Measurements from ENCODE around the gene SENP2. TPM values are rescaled to one million over a fixed set of nuclear protein-coding genes. Genes with fewer than 3 reads are reported as not detected.

SENP2 gene
- total and polyA plus RNA-seq, 9 of the 15 experiments (the other 6 are each of a cell fraction or from before 2014, with no cell fraction given): 11.8 to 67.1 (median 41.1) TPM

GRCh38 chr3:185537369-185537970 is 48.6 kb upstream of the SENP2 start (continued):
- TF ChIP-seq THRB (CRISPR knock-in tag; conservative IDR thresholded peaks at IDR 0.05) (no peak), PURB (CRISPR knock-in tag; IDR thresholded peaks at IDR 0.05; ENCODE audit: low read depth) (no peak), CBFA2T3 (IDR thresholded peaks at IDR 0.05) (peak; percentile 70), EGR1 (conservative IDR thresholded peaks at IDR 0.05) (no peak), TSHZ1 (CRISPR knock-in tag; IDR thresholded peaks at IDR 0.05) (no peak), SMAD4 (CRISPR knock-in tag; conservative IDR thresholded peaks at IDR 0.05) (peak; percentile 62; the same call in 1 of the 2 replicates), HMBOX1 (IDR thresholded peaks at IDR 0.05) (peak; percentile 92), KLF1 (tag; IDR thresholded peaks at IDR 0.05) (no peak), ATF2 (CRISPR knock-in tag; IDR thresholded peaks at IDR 0.05) (no peak), ETV1 (tag; conservative IDR thresholded peaks at IDR 0.05; ENCODE audit: low read depth) (peak; percentile 79), NR0B1 (IDR thresholded peaks at IDR 0.05; ENCODE audit: partially characterized antibody) (no peak), MLLT1 (IDR thresholded peaks at IDR 0.05) (no peak), TRIM24 (IDR thresholded peaks at IDR 0.05) (peak; percentile 64 to 81), TARDBP (IDR thresholded peaks at IDR 0.05) (no peak), BACH1 (tag; IDR thresholded peaks at IDR 0.05) (no peak), YY1 (IDR thresholded peaks at IDR 0.05; ENCODE audit: borderline replicate concordance in 1 of 3, control insufficient read depth in 1 of 3, extremely low read depth in 1 of 3, insufficient read depth in 3 of 3, insufficient read length in 1 of 3, insufficient replicate concordance in 2 of 3, low read depth in 1 of 3, low read length in 2 of 3) (no peak), BRF1 (IDR thresholded peaks at IDR 0.05; ENCODE audit: borderline replicate concordance, extremely low read depth, insufficient read length) (no peak), E2F3 (CRISPR knock-in tag; IDR thresholded peaks at IDR 0.05) (no peak)
